Gastrocnemius medialis (tissue), 4 donors: ENCODE results near the gene SDC3.

Experiments
- POLR2A ChIP-seq, 2 donors: fragments of 450-650 bp; IDR thresholded peaks; one replicate each; pipeline ENCODE4 v1.6.1; 2017; ENCODE audit warnings: antibody characterized with exemption in 2 of 2, mild to moderate bottlenecking in 2 of 2, moderate library complexity in 2 of 2
- TF ChIP-seq, protein P1 (sequence below), 5 experiments: fragments of 450-650 bp in 3 of 5; fragments of 200-600 bp in 2 of 5; sonication (generic) in 2 of 5; IDR thresholded peaks in 4 of 5; conservative IDR thresholded peaks in 1 of 5; 1 replicate in 4 of 5; 2 replicates in 1 of 5; pipeline ENCODE4 v1.5.1; 2016 to 2019; ENCODE audit warnings: antibody characterized with exemption in 5 of 5, mild to moderate bottlenecking in 3 of 5, moderate library complexity in 3 of 5

- TF ChIP-seq, protein P1, sequence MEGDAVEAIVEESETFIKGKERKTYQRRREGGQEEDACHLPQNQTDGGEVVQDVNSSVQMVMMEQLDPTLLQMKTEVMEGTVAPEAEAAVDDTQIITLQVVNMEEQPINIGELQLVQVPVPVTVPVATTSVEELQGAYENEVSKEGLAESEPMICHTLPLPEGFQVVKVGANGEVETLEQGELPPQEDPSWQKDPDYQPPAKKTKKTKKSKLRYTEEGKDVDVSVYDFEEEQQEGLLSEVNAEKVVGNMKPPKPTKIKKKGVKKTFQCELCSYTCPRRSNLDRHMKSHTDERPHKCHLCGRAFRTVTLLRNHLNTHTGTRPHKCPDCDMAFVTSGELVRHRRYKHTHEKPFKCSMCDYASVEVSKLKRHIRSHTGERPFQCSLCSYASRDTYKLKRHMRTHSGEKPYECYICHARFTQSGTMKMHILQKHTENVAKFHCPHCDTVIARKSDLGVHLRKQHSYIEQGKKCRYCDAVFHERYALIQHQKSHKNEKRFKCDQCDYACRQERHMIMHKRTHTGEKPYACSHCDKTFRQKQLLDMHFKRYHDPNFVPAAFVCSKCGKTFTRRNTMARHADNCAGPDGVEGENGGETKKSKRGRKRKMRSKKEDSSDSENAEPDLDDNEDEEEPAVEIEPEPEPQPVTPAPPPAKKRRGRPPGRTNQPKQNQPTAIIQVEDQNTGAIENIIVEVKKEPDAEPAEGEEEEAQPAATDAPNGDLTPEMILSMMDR (IDR thresholded peaks at IDR 0.05 in 4 of 5, conservative IDR thresholded peaks at IDR 0.05 in 1 of 5) = no peak
- TF ChIP-seq POLR2A (IDR thresholded peaks at IDR 0.05) = no peak
Observed at GRCh38 chr1:30879940-30880677, 28.4 kb downstream of the SDC3 start.
